ENCODE data around the gene NAE1.
"Not testable (repeated sequence)": the region's sequence is repeated elsewhere in the genome, so short reads cannot be mapped to it uniquely, and the experiment has no call there.

The NAE1 gene

DNA sequence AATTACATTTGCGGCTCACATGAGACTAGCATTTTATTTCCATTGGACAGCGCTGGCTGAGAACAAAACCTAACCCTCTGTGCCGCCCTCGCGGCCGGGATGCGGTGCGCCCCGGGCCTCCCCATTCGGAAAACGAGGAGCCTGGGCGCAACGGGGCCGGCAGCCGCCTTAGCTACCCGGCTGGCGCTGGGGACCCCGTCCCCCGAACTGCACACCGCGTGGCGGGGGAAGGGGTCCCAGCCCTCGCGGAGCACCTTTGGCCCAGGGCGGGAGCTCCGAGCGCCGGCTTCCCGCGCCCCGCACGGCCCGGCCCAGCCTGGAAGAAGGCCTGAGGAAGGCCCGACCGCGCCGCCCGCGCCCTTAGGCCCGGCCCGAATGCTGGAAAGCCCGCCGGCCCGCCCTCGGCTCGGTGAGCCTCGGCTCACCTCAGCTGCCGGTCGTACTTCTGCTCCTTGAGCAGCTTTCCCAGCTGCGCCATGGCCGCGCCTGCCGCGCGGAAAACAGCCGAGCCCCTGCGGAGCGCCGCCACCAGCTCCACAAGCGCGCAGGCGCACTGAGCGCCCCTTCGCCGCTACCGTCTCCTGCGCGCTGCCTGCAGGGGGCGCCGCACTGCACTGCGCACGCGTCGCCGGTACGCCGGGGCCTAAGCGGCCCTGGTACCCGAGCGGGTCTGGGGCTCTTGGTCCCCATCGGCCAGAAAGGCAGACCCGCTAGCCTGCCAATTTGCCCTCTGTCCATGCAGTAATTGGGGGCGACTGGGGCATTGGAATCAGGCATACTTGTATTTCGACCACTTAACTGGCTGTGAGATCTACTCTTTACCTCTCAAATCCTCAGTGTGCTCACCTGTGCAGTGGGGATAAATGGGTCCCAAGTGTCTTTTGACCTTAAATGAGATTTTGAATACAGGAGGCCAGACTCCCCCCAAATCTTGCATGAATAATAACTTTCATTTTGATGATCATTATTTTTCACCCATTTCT, at the start of gene NAE1:
Gene NAE1 (minus strand): TSS at position 555 of the 983 bp plus-strand sequence. CDS start 77 bp downstream, at position 478.
- peak; percentile 90 for DNase-seq (ENCODE audit: low spot score)

DNA sequence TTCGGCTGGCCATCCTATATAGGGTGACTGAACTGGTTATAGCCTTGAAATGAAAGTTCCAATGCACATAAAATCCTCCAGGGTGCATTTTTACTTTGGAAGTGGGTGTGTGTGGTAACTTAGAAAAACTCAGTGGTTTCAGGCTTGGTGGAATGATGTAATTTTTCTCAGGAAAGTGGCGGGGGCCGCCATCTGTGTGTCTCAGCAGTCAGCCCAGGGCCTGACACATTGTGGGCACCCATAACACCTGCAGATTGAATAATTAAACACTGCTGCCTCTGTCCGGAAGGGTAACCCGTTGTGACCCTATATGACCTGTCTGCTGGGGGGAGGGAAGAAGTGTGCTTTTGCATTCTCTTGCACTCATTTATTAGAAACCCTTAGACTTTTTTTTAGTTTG, 47.3 kb upstream of the NAE1 start:
- peak; percentile 38 for DNase-seq (ENCODE audit: low spot score)

DNA sequence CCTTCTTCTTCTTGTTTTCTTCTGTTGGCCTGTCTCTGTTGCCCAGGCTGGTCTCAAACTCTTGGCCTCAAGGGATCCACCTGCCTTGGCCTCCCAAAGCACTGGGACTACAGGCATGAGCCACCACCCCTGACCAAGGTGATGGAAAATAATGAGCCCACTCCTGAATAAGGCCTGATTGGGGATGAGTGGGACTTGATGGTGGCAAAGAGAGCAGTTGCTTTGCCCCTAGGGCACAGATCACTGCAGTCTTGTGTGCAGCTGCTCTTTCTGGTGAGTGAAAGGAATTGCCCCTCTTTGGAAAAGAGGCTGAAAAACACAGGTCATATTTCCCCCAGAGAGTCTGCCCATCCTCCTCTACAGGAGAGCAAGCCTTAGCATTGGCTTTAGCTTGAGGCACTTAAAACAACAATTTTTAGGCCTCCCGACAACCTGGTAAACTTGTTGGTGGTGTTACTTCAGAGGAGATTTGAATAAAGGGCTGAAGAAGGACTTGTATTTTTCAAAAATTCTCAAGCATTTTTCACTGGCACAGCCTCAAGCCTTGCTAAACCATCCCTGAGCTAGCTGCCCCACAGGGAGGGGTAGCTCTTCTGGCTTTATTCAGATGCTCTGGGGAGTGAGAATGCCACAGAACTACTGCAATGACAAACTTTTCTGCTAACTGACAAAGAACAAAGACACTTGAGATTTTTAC, 43.5 kb upstream of the NAE1 start:
- DNase-seq (ENCODE audit: low spot score) = no peak

DNA sequence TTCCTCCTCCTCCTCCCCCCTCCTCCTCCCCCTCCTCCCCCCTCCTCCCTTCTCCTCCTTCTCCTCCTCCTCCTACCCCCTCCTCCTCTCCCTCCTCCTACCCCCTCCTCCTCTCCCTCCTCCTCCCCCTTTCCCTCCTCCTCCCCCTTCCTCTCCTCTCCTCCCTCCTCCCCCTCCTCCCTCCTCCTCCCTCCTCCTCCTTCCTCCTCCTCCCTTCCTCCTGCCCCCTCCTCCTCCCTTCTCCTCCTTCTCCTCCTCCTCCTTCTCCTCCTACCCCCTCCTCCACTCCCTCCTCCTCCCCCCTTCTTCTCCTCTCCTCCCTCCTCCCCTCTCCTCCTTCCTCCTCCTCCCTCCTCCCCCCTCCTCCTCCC, 42.9 kb upstream of the NAE1 start:
- no peak for DNase-seq (ENCODE audit: low spot score)

DNA sequence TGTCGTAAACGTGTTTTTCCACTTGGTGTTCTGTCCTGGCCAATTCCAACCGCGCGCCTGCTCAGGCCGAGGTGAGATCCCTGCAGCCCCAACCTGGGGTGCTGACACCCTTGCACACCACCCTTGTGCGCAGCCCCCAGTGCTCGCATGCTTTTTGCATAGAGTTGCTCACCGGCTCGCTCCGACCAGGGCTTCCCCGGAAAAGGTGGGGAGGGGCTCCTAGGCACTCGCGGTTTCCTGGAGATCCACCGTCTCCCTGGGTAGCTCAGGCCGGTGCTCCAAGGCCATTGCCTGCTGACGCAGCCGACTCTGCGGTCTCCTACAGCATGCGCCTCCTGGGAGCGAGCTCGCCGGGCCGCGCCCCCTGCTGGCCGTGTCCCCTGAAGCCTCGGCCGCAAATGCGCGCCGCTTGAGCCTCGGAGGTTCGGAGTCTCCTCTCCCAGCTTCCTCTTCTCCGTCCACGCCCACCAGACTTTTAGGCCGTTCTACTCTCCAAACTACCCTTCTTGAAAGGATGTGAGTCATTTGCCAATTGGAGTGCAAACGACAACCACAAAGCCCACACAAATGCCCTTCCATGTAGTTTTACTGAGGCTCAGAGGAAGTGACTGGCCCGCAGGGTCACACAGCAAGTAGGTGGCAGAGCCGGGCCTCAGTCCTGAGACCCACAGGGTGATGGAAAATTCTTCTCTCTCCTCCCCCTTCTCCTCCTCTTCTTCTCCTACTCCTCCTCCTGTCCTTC, 42.3 kb upstream of the NAE1 start:
- DNase-seq (ENCODE audit: low spot score) = peak; percentile 99

DNA sequence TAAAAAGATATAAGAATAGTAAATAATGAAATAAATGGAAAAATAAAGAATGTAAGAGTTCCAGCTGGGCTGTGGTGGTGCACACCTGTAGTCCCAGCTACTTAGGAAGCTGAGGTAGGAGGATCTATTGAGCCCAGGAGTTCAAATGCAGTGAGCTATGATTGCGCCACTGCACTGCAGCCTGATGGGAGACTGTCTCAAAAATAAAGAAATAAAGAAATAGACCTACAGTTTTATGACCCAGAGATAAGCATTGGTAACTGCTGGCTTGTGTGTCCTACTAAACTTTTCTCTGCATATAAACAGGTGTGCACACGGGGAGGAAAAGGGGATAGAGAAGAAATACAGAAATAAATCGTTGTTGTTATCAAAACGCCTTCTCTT, 41.8 kb upstream of the NAE1 start:
- DNase-seq (ENCODE audit: low spot score) = no peak

DNA sequence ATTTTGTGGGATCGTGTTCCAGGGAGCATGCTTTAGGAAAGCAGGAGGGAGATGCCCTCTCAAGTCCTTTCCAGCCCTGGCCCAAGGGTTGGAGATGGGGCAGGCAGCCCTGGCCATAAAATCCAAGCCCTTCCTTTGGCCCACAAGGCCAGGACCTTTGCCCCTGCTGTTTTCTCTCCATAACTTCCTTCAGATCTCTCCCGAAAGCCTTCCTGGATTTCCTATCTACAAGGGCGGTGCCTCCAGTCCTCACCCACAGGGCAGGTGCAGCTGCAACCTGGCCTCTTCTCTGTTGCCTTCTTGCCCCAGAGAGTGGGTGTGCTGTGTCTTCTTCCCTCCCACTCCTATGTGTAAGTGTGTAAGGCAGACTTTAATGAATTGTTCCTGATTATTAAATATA, 41.1 kb upstream of the NAE1 start:
- no peak for DNase-seq (ENCODE audit: low spot score)

DNA sequence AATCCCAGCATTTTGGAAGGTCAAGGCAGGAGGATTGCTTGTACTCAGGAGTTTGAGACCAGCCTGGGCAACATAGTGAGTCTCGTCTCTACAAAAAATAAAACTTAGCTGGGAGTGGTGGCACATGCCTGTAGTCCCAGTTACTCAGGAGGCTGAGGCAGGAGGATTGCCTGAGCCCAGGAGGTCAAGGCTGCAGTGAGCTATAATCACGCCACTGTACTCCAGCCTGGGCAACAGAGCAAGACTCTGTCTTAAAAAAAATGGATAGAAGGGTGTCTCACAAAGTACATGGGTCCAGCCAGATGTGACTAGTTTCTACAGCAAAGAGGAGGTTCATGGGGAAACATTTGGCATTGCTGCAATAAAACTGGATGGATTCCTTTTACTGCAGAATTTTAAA, 40.6 kb upstream of the NAE1 start:
- DNase-seq (ENCODE audit: low spot score) = not testable (repeated sequence)

DNA sequence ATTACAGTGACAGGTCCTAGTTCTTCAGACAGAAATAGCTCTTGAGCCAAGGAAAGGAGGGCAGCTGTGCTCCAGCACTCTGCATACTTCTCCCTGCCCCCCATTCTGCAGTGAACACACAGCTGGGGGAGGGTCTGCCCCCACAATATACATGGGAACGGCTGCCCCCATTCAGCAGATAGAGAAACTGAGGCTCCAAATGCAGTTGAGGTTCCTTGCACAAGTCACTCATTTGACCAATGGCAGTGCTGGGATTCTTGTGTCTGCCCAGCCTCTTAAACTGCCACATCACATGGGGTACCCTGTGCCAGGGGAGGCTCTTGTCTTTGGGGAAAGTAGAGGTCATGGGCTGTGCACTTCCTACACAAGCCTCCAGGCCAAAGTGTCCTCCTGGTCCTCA, 38.6 kb upstream of the NAE1 start:
- DNase-seq (ENCODE audit: low spot score) = no peak

DNA sequence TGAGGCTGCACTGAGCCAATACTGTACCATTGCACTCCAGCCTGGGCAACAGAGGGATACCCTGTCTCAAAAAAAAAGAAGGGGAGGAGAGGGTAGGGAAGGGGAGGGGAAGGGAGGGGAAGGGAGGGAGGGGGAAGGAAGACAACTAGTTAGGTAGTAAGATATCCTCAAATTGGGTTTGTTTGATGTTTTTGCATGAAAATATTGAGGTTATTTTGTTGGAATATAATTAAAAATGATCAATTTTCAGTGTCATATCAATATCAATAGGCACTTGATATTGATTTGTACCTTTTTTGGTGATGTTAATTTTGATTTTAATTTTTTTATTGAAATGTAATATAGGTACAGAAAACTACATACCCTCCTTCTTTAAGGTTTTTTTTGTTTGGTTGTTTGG, 32.9 kb upstream of the NAE1 start:
- no peak for DNase-seq (ENCODE audit: low spot score)

DNA sequence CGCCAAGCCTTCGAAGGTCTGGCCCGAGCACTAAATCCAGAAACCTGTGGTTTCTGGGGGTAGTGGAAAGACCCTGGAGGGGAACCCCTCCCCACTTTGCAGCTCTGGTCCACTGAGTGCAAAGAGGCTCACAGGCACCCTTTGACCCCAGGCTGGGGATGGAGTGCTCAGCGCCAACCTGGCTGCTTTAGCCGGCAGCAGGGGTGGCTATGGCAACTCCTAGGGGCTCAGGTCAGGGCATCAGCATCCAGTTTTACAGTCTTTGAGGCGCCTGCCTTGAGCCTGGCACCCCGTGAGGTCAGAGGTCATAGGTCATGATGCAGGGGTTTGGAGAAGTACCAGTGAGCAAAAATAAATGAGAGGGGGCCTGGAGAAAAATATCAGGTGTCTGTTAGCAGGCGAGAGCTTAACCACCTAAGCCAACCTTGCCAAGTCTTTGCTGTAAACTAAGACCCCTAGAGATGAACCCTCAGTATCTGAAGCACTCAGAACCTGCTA, 31.3 kb upstream of the NAE1 start:
- DNase-seq (ENCODE audit: low spot score) = no peak

DNA sequence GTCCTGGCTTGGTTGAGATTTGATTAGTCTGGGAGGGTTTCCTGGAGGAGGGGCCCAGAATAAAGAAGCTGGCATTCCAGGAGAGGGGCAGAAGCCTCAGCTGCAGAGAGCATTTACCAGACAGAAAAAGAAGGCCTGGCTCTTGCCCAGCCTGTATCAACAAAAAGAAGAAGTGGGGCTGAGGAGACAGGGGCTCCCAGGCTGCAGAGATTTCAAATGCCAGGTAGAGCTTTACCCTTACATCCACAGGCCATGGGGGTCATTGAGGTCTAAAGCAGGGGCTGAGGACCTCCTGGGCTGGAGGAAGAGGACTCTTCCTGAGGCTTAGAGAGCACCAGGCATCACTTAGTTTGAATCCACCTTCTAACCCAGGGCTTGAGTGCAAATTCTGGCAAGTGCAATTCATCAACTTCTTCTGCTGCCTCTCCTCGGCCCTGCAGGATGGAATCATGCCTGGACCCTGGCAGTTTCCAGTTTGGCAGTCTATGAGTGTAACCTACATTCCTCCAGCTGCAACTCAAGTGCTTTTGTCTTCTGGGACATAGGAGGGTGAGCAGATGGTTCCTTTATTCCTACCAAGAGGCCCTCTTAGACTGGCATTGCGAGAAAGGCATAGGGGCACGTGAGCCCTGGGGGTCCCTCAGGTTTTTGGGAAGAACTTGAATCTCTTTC, 28.8 kb upstream of the NAE1 start:
- no peak for DNase-seq (ENCODE audit: low spot score)

DNA sequence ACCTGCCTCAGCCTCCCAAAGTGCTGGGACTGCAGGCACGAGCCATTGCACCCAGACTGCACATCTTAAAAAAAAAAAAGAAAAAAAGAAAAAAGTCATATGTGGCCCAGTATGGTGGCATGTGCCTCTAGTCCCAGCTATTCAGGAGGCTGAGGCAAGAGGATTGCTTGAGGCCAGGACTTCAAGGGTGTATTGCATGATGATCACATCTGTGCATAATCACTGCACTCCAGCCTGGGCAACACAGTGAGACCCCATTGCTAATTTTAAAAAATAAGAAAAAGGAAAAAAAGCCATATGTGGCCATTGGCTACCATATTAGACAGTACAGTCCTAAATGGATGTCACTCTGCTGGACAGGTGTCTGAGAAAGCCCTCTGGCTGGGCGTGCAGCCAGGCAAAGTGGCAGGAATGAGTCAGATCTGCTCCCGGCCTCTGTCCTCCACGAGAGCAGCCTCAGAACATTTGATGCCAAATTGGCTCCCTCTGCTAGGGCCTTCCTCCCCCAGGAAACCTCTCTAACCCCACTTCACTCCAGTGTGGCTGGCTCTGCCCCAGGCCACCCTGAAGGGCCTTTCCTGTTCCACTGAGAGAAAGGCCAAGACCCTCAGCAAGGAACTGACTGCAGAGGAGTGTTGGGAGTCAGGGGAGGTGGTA, 28.1 kb upstream of the NAE1 start:
- DNase-seq (ENCODE audit: low spot score) = no peak

DNA sequence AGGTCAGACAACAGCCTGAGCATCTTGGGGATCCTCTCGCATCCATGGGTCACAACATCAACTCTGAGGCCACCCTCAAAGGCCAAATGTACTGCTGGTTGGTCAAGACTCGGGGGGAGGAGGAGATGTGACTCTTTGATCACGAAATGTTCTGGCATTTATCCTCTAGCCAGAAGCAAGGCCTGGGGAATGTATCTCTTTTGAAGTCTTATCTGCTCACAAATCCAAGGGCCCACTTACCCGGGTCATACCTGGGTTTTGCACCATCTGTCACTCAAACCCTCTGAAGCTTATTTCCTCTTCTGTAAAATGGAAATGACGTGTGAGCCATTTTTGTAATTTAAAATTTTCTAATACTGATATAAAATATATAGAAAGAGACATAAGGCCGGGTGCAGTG, 26.7 kb upstream of the NAE1 start:
- no peak for DNase-seq (ENCODE audit: low spot score)

DNA sequence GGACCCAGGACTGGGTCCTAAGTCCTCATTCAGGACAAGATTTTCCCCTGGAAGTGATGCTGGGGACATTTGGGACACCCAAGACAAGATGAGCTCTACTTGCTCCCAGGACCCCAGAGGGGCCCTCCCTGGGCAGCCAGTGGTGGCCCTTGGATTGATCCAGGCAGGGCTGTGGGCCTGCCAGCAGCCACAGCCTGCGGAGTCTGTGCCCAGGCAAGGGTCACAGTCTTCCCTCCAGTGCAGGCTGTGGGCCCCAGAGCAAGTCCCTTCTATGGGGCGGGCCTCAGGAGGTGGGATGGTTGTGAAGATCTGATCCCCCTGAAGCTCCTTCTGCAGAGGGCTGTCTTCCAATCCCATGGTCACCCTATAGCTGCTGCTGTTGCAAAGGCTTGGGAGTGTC, 26.0 kb upstream of the NAE1 start:
- DNase-seq (ENCODE audit: low spot score) = no peak

DNA sequence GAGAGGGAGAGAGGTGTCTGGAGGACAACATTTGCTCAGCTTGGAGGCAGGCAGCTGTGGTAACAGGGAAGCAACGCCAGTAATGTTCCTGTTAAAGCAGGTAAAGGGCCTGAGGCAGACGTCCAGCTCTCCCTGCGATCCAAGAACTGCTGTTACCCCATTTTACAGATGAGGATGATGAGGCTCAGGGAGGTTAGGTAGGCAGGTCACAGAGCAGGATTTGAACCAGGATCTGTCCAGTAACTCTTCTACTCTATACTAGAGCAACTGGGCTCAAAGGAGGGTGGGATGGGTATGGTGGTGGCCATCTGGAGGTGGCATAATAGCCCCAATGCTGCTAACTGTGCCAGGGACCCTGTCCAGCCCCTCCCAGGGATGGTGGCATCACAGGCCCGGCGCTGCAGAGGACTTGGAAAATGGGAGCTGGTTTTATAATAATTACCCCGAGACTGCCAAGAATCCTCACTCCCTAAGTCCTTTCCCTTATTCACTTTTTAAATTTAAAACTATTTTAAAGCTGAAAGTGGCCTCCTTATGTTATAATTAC, 25.5 kb upstream of the NAE1 start:
- DNase-seq (ENCODE audit: low spot score) = no peak

DNA sequence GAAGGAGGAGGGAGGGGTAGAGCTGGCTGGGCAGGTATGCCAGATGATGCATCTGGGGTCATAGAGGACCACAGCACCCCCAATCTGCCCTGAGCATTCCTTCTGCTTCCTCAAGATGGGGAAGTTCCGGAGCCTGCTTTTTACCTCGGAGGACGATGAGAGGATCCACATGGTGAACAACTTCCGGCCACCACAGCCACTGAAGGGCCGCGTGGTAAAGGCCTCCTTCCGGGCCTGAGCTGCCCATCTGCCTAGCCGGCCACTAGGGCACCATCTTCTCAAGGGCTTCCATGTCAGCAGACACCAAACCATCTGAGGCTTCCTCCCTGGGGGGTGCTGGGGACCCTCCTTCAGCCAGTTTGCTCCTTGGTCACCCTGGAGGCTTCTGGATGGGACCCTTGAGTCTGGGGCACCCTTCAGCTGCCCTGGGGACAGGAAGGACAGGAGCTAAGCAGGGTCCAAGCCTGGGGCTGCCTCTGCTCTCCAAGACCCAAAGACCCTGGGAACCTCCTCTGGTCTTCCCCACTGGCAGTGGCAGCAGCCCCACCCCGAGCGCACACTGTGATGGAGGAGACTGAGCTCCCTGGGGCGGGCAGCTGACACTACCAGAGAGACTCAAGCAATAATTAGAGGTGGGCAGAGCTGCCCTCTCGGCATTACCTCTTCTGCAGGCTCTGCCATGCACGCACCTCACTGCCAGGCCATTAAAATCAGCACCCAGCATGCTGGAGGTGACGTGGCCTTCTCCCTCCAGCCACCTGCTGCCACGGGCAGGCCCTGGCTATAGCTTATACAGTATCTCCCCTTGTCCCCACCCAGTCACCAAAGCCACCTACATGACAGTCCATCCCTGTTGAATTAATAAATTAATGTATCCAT, 22.7 kb upstream of the NAE1 start:
- DNase-seq (ENCODE audit: low spot score) = no peak

DNA sequence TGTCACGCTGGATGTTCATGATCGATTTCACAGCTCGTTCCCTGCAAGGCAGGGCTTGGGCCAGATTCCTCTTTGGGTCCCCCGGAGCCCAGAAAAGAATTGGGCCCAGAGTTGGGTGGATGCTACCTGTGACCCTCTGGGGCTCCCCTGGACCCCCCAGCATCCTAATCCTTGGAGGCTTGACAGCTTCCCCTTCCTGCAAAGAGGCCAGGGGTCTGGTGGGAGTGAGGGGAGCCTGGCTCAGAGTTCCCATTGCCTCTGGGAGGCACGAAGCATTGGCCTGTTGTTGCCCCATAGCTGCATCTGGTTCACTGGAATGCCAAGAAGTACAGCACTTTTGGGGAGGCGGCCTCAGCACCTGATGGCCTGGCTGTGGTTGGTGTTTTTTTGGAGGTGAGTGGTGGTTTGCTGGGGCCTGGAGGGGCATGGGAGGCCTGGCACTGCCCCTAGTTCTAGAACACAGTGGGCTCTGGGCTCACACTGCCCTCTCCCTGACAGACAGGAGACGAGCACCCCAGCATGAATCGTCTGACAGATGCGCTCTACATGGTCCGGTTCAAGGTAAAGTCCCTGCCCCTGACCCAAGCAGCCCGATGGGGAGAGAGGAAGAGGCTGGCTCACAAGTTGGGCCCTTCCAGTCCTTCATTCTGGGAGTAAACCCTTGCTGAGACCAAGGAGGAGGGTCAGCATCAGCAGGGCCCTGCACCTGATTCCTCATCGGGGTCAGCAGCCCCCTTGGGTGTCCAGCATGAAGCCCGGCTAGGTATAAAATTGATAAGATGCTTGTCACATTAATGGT, 20.6 kb upstream of the NAE1 start:
- no peak for DNase-seq (ENCODE audit: low spot score)

DNA sequence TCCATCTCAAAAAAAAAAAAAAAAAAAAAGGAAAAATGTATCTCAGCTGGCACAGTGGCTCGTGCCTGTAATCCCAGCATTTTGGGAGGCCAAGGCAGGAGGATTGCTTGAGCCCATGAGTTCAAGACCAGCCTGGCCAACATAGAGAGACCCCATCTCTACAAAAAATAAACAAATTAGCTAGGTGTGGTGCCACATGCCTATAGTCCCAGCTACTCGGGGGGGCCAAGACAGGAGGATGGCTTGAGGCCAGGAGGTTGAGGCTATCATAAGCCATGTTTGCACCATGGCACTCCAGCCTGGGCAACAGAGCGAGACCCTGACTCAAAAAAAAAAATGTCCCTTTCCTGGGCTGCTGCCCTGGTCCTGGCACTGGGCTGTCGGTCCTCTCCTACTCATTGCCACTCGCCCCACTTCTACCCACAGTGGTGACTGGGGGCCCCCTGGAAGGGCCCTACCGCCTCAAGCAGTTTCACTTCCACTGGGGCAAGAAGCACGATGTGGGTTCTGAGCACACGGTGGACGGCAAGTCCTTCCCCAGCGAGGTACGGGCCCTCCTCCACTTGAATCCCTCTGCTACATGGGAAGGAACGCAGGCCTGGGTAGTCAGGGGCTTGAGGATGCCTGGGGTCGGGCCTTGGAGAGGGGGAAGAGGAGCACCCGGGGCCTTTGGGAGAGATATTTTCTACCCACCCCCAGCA, 19.5 kb upstream of the NAE1 start:
- no peak for DNase-seq (ENCODE audit: low spot score)
